ENCODE results near the gene STXBP6. TPM values are rescaled to one million over a fixed set of nuclear protein-coding genes. Genes with fewer than 3 reads are reported as not detected.
"Not testable (repeated sequence)": the region's sequence is repeated elsewhere in the genome, so short reads cannot be mapped to it uniquely, and the experiment has no call there.

STXBP6 gene
- total RNA-seq, 4 donors from 2014 or later: 2.6 to 5.5 (median 4.4) TPM

DNA sequence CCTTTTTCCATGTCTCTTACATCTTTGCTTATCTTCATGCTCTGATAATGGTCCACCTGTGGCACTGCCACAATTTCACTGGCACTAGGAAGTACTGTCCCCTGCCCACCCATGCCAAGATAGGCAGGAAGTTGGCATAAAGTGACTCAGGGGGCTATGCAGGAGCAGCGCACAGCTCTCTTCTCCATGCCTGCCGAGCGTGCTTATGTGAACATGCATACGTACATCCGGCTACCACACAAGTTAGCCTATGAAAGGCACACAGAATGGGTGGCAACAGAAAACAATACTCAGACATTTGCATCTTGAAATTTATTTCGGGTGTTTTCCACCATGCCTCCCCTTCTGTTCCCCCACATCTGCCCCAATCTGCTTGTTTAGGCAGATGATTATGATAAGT is 241.5 kb downstream of the STXBP6 start:
- intact Hi-C loops (cut with DNase I; ENCODE audit: low total_unique reads) (loop anchor here (5.0 kb wide), 1 partner anchor 234 kb away; no protein-coding TSS in a partner anchor), in situ Hi-C loops (cut with MboI; ENCODE audit: low sequenced_read_pairs in 4 of 4) (loop anchor here in 3 of 4 donors (5.0 to 25.0 kb wide), 3 partner anchors 234 to 329 kb away; no protein-coding TSS in a partner anchor)
- TF ChIP-seq, protein P1, sequence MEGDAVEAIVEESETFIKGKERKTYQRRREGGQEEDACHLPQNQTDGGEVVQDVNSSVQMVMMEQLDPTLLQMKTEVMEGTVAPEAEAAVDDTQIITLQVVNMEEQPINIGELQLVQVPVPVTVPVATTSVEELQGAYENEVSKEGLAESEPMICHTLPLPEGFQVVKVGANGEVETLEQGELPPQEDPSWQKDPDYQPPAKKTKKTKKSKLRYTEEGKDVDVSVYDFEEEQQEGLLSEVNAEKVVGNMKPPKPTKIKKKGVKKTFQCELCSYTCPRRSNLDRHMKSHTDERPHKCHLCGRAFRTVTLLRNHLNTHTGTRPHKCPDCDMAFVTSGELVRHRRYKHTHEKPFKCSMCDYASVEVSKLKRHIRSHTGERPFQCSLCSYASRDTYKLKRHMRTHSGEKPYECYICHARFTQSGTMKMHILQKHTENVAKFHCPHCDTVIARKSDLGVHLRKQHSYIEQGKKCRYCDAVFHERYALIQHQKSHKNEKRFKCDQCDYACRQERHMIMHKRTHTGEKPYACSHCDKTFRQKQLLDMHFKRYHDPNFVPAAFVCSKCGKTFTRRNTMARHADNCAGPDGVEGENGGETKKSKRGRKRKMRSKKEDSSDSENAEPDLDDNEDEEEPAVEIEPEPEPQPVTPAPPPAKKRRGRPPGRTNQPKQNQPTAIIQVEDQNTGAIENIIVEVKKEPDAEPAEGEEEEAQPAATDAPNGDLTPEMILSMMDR (IDR thresholded peaks at IDR 0.05 in 4 of 5, conservative IDR thresholded peaks at IDR 0.05 in 1 of 5): no peak
- TF ChIP-seq POLR2A (IDR thresholded peaks at IDR 0.05): no peak

DNA sequence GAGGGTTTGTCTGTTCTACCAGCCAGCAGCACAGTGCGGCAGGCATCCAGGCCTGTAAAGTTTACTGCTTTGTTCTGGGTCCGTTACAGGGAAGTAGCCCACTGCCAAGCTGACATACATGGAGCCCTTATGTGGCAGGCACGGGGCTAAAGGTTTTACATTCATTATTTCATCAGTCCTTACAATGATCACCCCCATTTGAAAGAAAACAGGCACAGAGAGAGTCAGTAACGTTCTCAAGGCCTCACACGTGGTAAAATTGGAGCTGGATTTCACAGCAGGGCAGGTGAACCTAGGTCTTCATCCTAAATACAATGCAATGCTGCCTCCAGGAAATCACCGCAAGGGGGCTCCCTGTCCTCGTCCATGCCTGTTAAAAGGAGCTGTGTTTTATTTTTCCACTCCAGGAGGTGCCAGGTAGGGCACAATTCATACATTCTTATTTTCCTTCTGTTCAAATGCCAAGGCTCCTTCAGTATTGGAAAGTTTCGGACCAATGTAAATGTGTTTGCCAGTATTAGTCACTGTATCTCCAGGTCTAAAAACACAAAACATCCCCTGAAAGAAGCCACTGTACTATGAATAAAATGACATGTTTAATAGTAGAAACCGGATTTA is 243.8 kb downstream of the STXBP6 start:
- DNase-seq (no peak), ATAC-seq (no peak)
- no peaks in the 10 kb centered on the region for H3K36me3 ChIP-seq
- intact Hi-C loops (cut with DNase I; ENCODE audit: low total_unique reads): loop anchor here (2.0 to 5.0 kb wide), 2 partner anchors 236 to 327 kb away; no protein-coding TSS in a partner anchor
- in situ Hi-C loops (cut with MboI; ENCODE audit: low sequenced_read_pairs in 4 of 4): loop anchor here in 3 of 4 donors (5.0 to 25.0 kb wide), 3 partner anchors 236 to 331 kb away; no protein-coding TSS in a partner anchor
- no peaks in the 10 kb centered on the region for H3K9me3 ChIP-seq
- H3K4me1 ChIP-seq: no peaks in the 10 kb centered on the region
- no peak for TF ChIP-seq POLR2A (IDR thresholded peaks at IDR 0.05)
- TF ChIP-seq, protein P1 (IDR thresholded peaks at IDR 0.05 in 4 of 5, conservative IDR thresholded peaks at IDR 0.05 in 1 of 5): peak; percentile 23 to 61 (median 51)
- H3K4me3 ChIP-seq: no peak overlapping the region
- H3K27me3 ChIP-seq: no peaks in the 10 kb centered on the region
- no peak overlapping the region for H3K27ac ChIP-seq

More for the DNA sequence above, 241.5 kb downstream of the STXBP6 start:
- H3K4me3 ChIP-seq: no peak overlapping the region
- ATAC-seq (no peak), DNase-seq (no peak)
- H3K9me3 ChIP-seq: no peaks in the 10 kb centered on the region
- no peak overlapping the region for H3K27ac ChIP-seq
- no peaks in the 10 kb centered on the region for H3K36me3 ChIP-seq
- no peaks in the 10 kb centered on the region for H3K27me3 ChIP-seq
- no peaks in the 10 kb centered on the region for H3K4me1 ChIP-seq

DNA sequence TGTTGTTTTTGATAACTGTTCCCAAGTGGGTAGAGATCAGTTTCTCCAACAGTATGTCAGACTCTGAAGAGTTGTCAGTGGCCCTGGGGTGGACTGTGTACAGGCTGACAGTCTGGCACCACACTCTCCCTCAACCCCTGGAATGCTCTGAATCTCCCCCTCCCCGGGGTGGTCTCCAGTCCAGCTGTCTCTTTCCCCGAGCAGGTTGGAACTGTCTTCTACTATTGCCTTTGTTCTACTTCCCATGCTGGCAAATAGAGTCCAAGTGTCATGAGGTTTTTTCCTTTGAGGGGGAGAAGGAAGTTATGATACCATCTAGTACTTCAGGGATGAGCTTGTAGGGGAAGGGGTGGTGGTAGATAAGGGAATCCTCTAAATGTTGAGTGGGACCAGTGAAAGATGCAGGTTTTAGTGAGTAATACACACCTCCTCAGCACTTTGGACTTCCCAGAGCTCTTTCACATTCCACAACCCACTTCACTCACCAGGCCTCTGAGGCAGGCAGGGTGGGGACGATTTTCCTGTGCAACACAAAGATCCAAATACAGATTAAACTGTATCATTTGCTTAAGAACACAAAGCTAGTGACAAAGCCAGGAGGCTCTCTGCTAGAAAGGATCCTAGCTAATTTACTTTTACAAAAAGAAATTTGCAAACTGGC is 245.3 kb downstream of the STXBP6 start:
- in situ Hi-C loops (cut with MboI; ENCODE audit: low sequenced_read_pairs in 4 of 4): loop anchor here in 3 of 4 donors (5.0 to 25.0 kb wide), 3 partner anchors 238 to 333 kb away; no protein-coding TSS in a partner anchor

DNA sequence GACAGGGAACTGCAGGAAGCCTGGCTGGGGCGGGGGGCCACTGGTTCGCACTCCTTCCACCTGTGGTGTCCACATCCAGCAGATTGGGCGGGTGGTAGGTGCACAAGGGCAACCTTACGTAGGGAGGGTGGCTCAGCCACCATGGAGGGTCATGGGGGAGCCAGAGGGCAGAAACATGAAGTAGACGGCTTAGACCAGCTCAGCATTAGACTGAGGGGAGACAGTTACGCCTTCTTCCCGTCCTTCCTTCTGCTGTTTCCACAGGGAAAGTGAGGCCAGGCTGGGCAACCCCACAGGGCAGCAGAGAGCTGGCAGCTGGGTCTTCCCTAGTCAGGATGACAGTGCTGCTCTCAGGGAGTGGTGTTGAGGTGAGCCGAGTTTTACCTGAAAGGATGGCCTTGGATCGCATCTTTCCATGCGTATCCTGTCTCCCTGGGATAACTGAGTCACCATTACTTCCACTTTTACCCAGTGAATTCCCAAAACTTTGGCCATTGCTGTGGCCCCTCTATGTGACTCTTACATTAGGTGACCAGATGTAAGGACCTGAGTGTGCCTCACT is 245.9 kb downstream of the STXBP6 start:
- H3K4me1 ChIP-seq: no peaks in the 10 kb centered on the region
- no peaks in the 10 kb centered on the region for H3K36me3 ChIP-seq
- ATAC-seq (no peak), DNase-seq (no peak)
- no peak overlapping the region for H3K27ac ChIP-seq
- intact Hi-C loops (cut with DNase I; ENCODE audit: low total_unique reads): no loop called here
- TF ChIP-seq, protein P1 (IDR thresholded peaks at IDR 0.05 in 4 of 5, conservative IDR thresholded peaks at IDR 0.05 in 1 of 5): no peak
- TF ChIP-seq POLR2A (IDR thresholded peaks at IDR 0.05): no peak
- H3K9me3 ChIP-seq: no peaks in the 10 kb centered on the region
- H3K4me3 ChIP-seq: no peak overlapping the region
- in situ Hi-C loops (cut with MboI; ENCODE audit: low sequenced_read_pairs in 4 of 4): loop anchor here in 2 of 4 donors (25.0 kb wide), 1 partner anchor 333 kb away; no protein-coding TSS in a partner anchor
- H3K27me3 ChIP-seq: no peaks in the 10 kb centered on the region

More for the DNA sequence above, 245.3 kb downstream of the STXBP6 start:
- H3K27ac ChIP-seq: no peak overlapping the region
- H3K4me1 ChIP-seq: no peaks in the 10 kb centered on the region
- no peak for TF ChIP-seq POLR2A (IDR thresholded peaks at IDR 0.05)
- no peaks in the 10 kb centered on the region for H3K9me3 ChIP-seq
- H3K27me3 ChIP-seq: no peaks in the 10 kb centered on the region
- ATAC-seq (no peak), DNase-seq (no peak)
- H3K36me3 ChIP-seq: no peaks in the 10 kb centered on the region
- intact Hi-C loops (cut with DNase I; ENCODE audit: low total_unique reads): loop anchor here (5.0 kb wide), 1 partner anchor 238 kb away; no protein-coding TSS in a partner anchor
- H3K4me3 ChIP-seq: no peak overlapping the region

DNA sequence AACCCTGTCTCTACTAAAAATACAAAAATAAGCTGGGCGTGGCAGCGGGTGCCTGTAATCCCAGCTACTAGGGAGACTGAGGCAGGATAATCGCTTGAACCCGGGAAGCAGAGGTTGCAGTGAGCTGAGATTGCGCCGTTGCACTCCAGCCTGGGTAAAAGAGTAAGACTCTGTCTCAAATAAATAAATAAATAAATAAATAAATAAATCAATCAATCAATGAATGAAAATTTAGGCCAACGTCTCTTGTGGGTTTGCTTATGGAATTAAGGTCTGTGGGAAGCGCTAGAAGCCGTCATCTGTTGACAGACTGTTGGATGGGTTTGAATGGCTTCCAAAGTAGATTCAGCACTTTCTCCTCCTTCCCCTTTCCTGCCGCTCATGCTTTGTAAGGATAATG is 246.5 kb downstream of the STXBP6 start:
- H3K27ac ChIP-seq; H3K4me1 ChIP-seq; H3K27me3 ChIP-seq; intact Hi-C loops (cut with DNase I; ENCODE audit: low total_unique reads); DNase-seq; ATAC-seq; H3K4me3 ChIP-seq; H3K9me3 ChIP-seq; H3K36me3 ChIP-seq: not testable (repeated sequence)
- in situ Hi-C loops (cut with MboI; ENCODE audit: low sequenced_read_pairs in 4 of 4): loop anchor here in 2 of 4 donors (25.0 kb wide), 1 partner anchor 334 kb away; no protein-coding TSS in a partner anchor
